Measurements from ENCODE around the gene TGFBR3L. TPM values are rescaled to one million over a fixed set of nuclear protein-coding genes. Genes with fewer than 3 reads are reported as not detected.
"Not testable (repeated sequence)": the region's sequence is repeated elsewhere in the genome, so short reads cannot be mapped to it uniquely, and the experiment has no call there.

TGFBR3L gene
- total RNA-seq, 4 donors from 2014 or later = 2.2 to 8.3 (median 6.1) TPM

DNA sequence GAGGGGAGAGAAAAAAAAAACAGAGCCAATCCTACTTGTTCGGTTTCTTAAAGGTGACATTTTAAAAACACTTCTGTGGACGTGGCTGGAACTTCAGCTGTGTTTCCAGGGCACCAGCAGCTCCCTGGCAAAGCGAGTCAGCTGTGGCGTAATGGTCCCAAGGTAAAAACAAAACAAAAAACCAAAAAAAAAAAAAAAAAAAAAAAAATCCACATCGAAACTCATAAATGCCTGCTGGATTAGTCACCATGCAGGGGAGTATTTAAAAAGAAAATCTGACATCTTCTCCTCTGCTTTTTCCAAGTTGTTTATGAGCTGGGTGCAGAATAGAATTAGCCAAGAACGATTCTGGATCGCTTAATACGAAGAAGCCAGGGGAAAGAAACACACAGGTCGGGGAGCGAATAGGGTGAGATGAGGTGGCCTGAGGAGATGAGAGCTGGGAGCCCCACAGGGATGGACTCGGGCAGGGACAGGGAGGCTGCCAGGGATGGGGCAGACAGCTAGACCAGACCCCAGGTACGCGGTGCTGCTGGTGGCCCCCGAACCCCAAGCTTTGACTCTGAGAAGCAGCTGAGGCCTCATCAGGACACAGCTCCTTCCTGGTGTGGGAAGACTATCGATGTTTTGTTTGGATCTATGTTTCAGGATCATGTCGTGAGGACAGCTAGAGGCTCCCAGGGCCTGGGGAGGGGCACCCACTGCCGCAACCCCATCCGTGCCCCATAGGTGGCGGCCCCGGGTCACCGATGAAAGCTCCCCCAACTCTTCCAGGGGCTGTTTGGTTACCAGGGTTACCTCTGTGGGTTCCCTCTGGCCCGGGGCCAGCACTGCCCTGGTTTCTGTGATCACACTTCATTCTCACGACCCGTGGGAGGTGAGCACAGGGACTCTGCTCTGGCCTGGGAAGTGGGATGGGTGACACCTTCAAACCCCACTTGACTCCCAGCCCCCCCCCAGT is 14.4 kb downstream of the TGFBR3L start:
- Histone ChIP-seq H3K27ac (replicated peaks in 1 of 4) (peak overlapping the region; percentile 91 to 96 (median 94)), H3K4me3 (peak overlapping the region; percentile 28 to 46 (median 37)), H3K27me3 (no peaks in the 10 kb centered on the region), H3K36me3 (peaks cover 27 to 45% (median 38%) of the 10 kb centered on the region in 4 donors), H3K9me3 (no peaks in the 10 kb centered on the region), H3K4me1 (peaks cover 46 to 90% (median 83%) of the 10 kb centered on the region in 4 donors)
- DNase-seq (ENCODE audit: extremely low spot score) = no peak
- WGBS = 25% methylated on average over 24 of the region's 24 CpGs
- TF ChIP-seq POLR2AphosphoS5 (IDR thresholded peaks at IDR 0.05) = peak; percentile 51 to 73
- TF ChIP-seq POLR2A (IDR thresholded peaks at IDR 0.05; ENCODE audit: low read depth) = no peak
- no peak for TF ChIP-seq EP300 (IDR thresholded peaks at IDR 0.05)
- TF ChIP-seq, protein P1, sequence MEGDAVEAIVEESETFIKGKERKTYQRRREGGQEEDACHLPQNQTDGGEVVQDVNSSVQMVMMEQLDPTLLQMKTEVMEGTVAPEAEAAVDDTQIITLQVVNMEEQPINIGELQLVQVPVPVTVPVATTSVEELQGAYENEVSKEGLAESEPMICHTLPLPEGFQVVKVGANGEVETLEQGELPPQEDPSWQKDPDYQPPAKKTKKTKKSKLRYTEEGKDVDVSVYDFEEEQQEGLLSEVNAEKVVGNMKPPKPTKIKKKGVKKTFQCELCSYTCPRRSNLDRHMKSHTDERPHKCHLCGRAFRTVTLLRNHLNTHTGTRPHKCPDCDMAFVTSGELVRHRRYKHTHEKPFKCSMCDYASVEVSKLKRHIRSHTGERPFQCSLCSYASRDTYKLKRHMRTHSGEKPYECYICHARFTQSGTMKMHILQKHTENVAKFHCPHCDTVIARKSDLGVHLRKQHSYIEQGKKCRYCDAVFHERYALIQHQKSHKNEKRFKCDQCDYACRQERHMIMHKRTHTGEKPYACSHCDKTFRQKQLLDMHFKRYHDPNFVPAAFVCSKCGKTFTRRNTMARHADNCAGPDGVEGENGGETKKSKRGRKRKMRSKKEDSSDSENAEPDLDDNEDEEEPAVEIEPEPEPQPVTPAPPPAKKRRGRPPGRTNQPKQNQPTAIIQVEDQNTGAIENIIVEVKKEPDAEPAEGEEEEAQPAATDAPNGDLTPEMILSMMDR (IDR thresholded peaks at IDR 0.05) = peak; percentile 22 to 48 (median 34)
- intact Hi-C loops (cut with DNase I) = no loop called here

DNA sequence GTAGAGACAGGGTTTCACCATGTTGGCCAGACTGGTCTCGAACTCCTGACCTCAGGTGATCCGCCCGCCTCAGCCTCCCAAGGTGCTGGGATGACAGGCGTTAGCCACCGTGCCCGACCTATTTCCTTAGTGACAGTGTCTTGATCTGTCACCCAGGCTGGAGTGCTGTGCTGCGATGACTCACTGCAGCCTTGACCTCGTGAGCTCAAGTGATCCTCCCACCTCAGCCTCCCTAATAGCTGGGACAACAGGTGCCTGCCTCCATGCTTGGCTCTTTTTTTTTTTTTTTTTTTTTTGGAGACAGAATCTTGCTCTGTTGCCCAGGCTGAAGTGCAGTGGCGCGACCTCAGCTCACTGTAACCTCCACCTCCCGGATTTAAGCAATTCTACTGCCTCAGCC is 15.4 kb downstream of the TGFBR3L start:
- H3K9me3 ChIP-seq; H3K27me3 ChIP-seq; intact Hi-C loops (cut with DNase I); DNase-seq (ENCODE audit: extremely low spot score): not testable (repeated sequence)
- peaks cover 40 to 80% (median 73%) of the 10 kb centered on the region in 4 donors for H3K4me1 ChIP-seq
- H3K4me3 ChIP-seq = peak overlapping the region in 1 of 4 donors; percentile 38
- H3K27ac ChIP-seq (replicated peaks in 1 of 4) = peak overlapping the region; percentile 91 to 96 (median 94)
- WGBS = 77% methylated on average over 11 of the region's 11 CpGs
- H3K36me3 ChIP-seq = peaks cover 37 to 55% (median 48%) of the 10 kb centered on the region in 4 donors

DNA sequence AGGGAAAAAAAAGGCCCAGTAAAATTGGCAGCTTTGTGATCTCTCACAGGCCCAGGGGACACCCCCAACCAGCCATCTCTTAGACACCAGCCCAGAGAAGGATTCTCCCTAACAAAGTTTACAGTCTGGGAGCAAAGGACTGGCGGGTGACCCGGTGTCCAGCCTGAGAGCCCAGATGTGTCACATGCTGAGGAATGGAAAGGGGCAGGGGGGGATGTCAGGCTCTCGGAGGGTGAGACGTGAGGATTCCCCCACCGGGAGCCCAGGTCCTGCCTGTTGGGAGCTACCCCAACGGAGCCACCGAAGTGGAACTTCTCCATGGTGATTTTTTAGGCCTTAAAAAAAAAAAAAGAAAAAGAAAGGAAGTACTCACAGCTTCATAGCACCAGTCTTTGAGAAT is 16.1 kb downstream of the TGFBR3L start:
- Histone ChIP-seq H3K27me3 (no peaks in the 10 kb centered on the region), H3K36me3 (peaks cover 43 to 63% (median 56%) of the 10 kb centered on the region in 4 donors), H3K27ac (replicated peaks in 1 of 4) (peak overlapping the region; percentile 91 to 96 (median 94)), H3K4me3 (no peak overlapping the region), H3K9me3 (no peaks in the 10 kb centered on the region), H3K4me1 (peaks cover 35 to 73% (median 67%) of the 10 kb centered on the region in 4 donors)
- no peak for DNase-seq (ENCODE audit: extremely low spot score)
- TF ChIP-seq, protein P1 (IDR thresholded peaks at IDR 0.05) = no peak
- TF ChIP-seq EP300 (IDR thresholded peaks at IDR 0.05) = no peak
- no peak for TF ChIP-seq POLR2A (IDR thresholded peaks at IDR 0.05; ENCODE audit: low read depth)
- TF ChIP-seq POLR2AphosphoS5 (IDR thresholded peaks at IDR 0.05) = no peak
- WGBS = 46% methylated on average over 7 of the region's 7 CpGs
- intact Hi-C loops (cut with DNase I) = no loop called here

DNA sequence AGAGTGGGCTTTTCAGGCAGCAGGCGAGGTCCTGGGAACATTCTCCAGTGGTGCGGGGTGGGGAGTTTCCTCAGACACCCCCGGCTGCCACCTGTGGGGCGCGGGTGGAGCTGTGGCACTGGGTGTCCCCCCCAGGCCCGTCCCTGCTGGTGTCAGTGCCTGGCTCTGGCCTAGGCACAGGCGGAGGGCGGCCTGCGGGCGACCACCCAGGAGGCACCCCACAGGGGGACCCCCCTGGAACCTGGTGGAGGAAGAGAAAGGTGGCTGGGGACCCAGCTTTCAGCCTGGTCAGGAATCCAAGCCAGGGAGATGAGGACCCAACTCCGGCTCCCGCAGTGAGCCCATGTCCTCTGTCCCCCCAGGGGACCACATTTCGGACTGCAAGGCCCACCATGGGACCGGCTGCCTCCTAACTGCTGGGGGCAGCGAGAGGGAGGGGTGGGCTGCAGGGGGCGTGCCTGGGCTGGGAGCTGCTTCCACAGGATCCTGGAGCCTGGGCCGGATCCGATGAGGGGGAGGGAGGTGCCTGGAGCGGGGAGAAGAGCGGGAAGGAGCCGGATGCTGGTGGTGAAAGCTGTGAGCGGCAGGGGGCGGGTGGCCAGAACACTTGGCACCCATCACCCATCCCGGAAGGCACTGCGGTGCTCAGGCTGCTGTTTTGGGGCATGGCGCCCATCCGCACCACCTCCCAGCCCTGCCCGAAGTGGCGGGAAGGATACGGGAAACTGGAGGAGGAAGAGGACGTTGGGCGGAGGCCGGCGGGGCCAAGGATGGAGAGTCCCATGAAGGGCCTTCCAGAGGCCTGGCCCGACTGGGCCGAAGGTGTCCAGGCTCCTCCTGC is 16.8 kb downstream of the TGFBR3L start:
- Histone ChIP-seq H3K27ac (replicated peaks in 1 of 4) (peak overlapping the region; percentile 91 to 96 (median 94)), H3K36me3 (peaks cover 50 to 70% (median 62%) of the 10 kb centered on the region in 4 donors)

DNA sequence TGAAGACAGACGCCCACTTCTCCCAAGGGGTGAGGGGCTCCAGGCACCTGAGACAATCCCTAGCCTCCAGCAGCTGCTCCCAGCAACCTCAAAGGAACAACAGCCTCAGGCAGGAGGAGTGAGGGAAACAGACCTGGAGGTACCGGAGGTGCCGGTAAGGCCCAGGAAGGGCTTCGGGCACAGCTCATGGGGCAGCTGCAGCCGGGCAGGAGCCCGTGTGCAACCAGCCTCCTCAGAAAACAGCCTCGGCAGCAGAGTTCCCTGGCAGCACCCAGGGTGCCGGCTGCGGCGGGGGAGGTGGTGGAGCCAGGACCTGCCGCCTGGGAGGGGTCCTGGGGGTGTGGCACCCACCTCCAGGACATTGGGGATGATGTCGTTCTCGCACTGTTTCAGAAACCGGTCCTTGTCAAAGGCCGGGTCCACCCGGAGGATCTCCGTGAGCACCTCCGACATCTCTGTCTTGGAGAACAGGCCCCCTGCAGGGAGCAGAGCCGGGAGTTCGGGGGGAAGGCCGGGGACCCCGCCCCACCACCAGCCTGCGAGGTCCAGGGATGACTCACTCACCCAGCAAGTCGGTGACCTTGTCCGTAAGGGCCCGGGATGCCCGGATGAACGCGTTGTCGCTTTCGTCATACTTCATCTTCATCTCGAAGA is 17.8 kb downstream of the TGFBR3L start:
- H3K4me1 ChIP-seq = peaks cover 27 to 65% (median 58%) of the 10 kb centered on the region in 4 donors
- no peaks in the 10 kb centered on the region for H3K9me3 ChIP-seq
- H3K4me3 ChIP-seq = no peak overlapping the region
- intact Hi-C loops (cut with DNase I) = no loop called here
- peak overlapping the region; percentile 91 to 96 (median 94) for H3K27ac ChIP-seq (replicated peaks in 1 of 4)
- DNase-seq (ENCODE audit: extremely low spot score) = no peak
- no peaks in the 10 kb centered on the region for H3K27me3 ChIP-seq
- TF ChIP-seq EP300 (IDR thresholded peaks at IDR 0.05) (no peak), POLR2AphosphoS5 (IDR thresholded peaks at IDR 0.05) (no peak), POLR2A (IDR thresholded peaks at IDR 0.05; ENCODE audit: low read depth) (no peak)
- TF ChIP-seq, protein P1 (IDR thresholded peaks at IDR 0.05) = no peak
- WGBS = 93% methylated on average over 16 of the region's 32 CpGs
- peaks cover 58 to 76% (median 70%) of the 10 kb centered on the region in 4 donors for H3K36me3 ChIP-seq

More for the DNA sequence above, 16.8 kb downstream of the TGFBR3L start:
- Histone ChIP-seq H3K27me3 (no peaks in the 10 kb centered on the region), H3K9me3 (no peaks in the 10 kb centered on the region), H3K4me3 (no peak overlapping the region), H3K4me1 (peaks cover 32 to 68% (median 63%) of the 10 kb centered on the region in 4 donors)
- intact Hi-C loops (cut with DNase I) = no loop called here
- no peak for DNase-seq (ENCODE audit: extremely low spot score)
- TF ChIP-seq POLR2AphosphoS5 (IDR thresholded peaks at IDR 0.05) = peak in 1 of 2 donors; percentile 39
- no peak for TF ChIP-seq EP300 (IDR thresholded peaks at IDR 0.05)
- WGBS = 82% methylated on average over 28 of the region's 36 CpGs

Data from esophagus muscularis mucosa (tissue), 4 donors.